Tibial artery (tissue), 4 donors: ENCODE data around the gene HNF4A.

Source experiments
- DNase-seq, 2 donors: peaks; one replicate each; pipeline ENCODE4 v3.0.0-alpha.2; 2019
- H3K27ac ChIP-seq, 2 donors: fragments of 200-600 bp; sonication (generic) in 1 of 2; 1 replicate in 1 of 2; 2 replicates in 1 of 2; pipeline ENCODE4 v1.5.1; 2018 to 2019; ENCODE audit warnings: mild to moderate bottlenecking in 1 of 2
- H3K27me3 ChIP-seq, 2 donors: fragments of 200-600 bp; sonication (generic) in 1 of 2; one replicate each; pipeline versions ENCODE4 v1.5.1 to v1.6.0; 2016 to 2019
- H3K36me3 ChIP-seq, 3 donors: fragments of 200-600 bp; sonication (generic) in 2 of 3; one replicate each; pipeline ENCODE4 v1.5.1; 2016 to 2019; ENCODE audit warnings: mild to moderate bottlenecking in 2 of 3
- H3K4me1 ChIP-seq, 4 donors: fragments of 200-600 bp; sonication (generic) in 2 of 4; 1 replicate in 3 of 4; 2 replicates in 1 of 4; pipeline ENCODE4 v1.5.1; 2016 to 2019
- H3K4me3 ChIP-seq, 2 donors: fragments of 200-600 bp; sonication (generic) in 1 of 2; 1 replicate in 1 of 2; 2 replicates in 1 of 2; pipeline ENCODE4 v1.5.1; 2018 to 2019; ENCODE audit warnings: mild to moderate bottlenecking in 2 of 2
- H3K9me3 ChIP-seq, 3 donors: fragments of 200-600 bp; sonication (generic) in 1 of 3; one replicate each; pipeline ENCODE4 v1.5.1; 2016 to 2019
- CTCF ChIP-seq, 2 experiments: fragments of 200-600 bp in 1 of 2; fragments of 450-650 bp in 1 of 2; IDR thresholded peaks; one replicate each; pipeline ENCODE4 v1.5.1; 2017 to 2019; ENCODE audit warnings: antibody characterized with exemption in 2 of 2, mild to moderate bottlenecking in 1 of 2, moderate library complexity in 1 of 2
- intact Hi-C: fragments of 100-400 bp; cut with DNase I; formaldehyde crosslinking; loops from one replicate; pipeline ENCODE4 v1.15.0; 2023; ENCODE audit warnings: low total_unique reads

HNF4A gene

GRCh38 chr20:44445742-44446710 lies 90.5 kb downstream of the HNF4A start:
- Histone ChIP-seq H3K9me3 (no peaks in the 10 kb centered on the region), H3K4me1 (no peaks in the 10 kb centered on the region), H3K27me3 (peaks cover 0 to 19% of the 10 kb centered on the region in 2 donors), H3K36me3 (no peaks in the 10 kb centered on the region), H3K4me3 (no peak overlapping the region), H3K27ac (no peak overlapping the region)
- intact Hi-C loops: no loop called here
- no peak for DNase-seq
- TF ChIP-seq CTCF (IDR thresholded peaks at IDR 0.05): no peak

GRCh38 chr20:44447827-44448419 lies 92.4 kb downstream of the HNF4A start:
- no peak overlapping the region for H3K27ac ChIP-seq
- DNase-seq: no peak
- H3K4me1 ChIP-seq: no peaks in the 10 kb centered on the region
- no peak overlapping the region for H3K4me3 ChIP-seq
- no peaks in the 10 kb centered on the region for H3K36me3 ChIP-seq
- peaks cover 0 to 15% of the 10 kb centered on the region in 2 donors for H3K27me3 ChIP-seq
- intact Hi-C loops: no loop called here
- no peak for TF ChIP-seq CTCF (IDR thresholded peaks at IDR 0.05)
- H3K9me3 ChIP-seq: no peaks in the 10 kb centered on the region

GRCh38 chr20:44448753-44449546 lies 93.5 kb downstream of the HNF4A start:
- H3K4me3 ChIP-seq: no peak overlapping the region
- H3K27me3 ChIP-seq: peaks cover 0 to 12% of the 10 kb centered on the region in 2 donors
- TF ChIP-seq CTCF (IDR thresholded peaks at IDR 0.05): no peak
- H3K27ac ChIP-seq: no peak overlapping the region
- H3K36me3 ChIP-seq: no peaks in the 10 kb centered on the region
- H3K4me1 ChIP-seq: no peaks in the 10 kb centered on the region
- H3K9me3 ChIP-seq: no peaks in the 10 kb centered on the region
- no peak for DNase-seq
- intact Hi-C loops: no loop called here

GRCh38 chr20:44449864-44450263 lies 94.4 kb downstream of the HNF4A start:
- Histone ChIP-seq H3K36me3 (no peaks in the 10 kb centered on the region), H3K27ac (no peak overlapping the region), H3K27me3 (peaks cover 0 to 12% of the 10 kb centered on the region in 2 donors), H3K4me3 (no peak overlapping the region), H3K4me1 (no peaks in the 10 kb centered on the region), H3K9me3 (no peaks in the 10 kb centered on the region)
- TF ChIP-seq CTCF (IDR thresholded peaks at IDR 0.05): no peak
- DNase-seq: no peak
- intact Hi-C loops: no loop called here

- DNase-seq: no peak
These were observed 94.9 kb downstream of the HNF4A start for GRCh38 chr20:44450281-44450889.

More at GRCh38 chr20:44450281-44450889, 94.9 kb downstream of the HNF4A start:
- H3K27me3 ChIP-seq: peaks cover 0 to 12% of the 10 kb centered on the region in 2 donors
- intact Hi-C loops: no loop called here
- H3K9me3 ChIP-seq: no peaks in the 10 kb centered on the region
- no peak overlapping the region for H3K4me3 ChIP-seq
- H3K36me3 ChIP-seq: no peaks in the 10 kb centered on the region
- no peak overlapping the region for H3K27ac ChIP-seq
- H3K4me1 ChIP-seq: no peaks in the 10 kb centered on the region
- TF ChIP-seq CTCF (IDR thresholded peaks at IDR 0.05): no peak
